Measurements from ENCODE around the gene OVCH1. TPM values are rescaled to one million over a fixed set of nuclear protein-coding genes. Genes with fewer than 3 reads are reported as not detected.

OVCH1 gene
- total RNA-seq, 4 donors from 2014 or later, result 0.22 to 3.0 (median 0.28) TPM

DNA sequence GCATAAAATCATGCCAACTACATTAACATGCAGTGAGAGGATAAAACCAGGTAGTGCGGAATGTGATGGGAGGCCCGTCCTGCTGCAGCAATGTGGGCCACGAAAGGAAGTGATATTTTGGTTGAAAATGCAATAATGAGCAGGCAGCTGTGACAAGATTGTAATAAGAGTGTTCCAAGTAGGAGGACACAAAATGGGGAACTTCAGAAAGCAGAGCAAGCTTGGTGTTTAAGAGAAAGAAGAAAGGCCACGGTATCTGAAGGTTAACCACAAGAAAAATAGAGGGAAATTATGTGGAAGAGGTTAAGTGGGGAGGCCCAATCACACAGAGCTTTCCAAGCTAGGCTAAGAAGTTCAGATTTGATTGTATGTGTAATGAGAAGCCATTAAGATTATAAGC, 34.3 kb downstream of the OVCH1 start:
- Histone ChIP-seq H3K27ac (no peak overlapping the region), H3K36me3 (no peaks in the 10 kb centered on the region), H3K4me1 (no peaks in the 10 kb centered on the region), H3K4me3 (replicated peaks in 1 of 3) (no peak overlapping the region), H3K27me3 (no peaks in the 10 kb centered on the region), H3K9me3 (no peaks in the 10 kb centered on the region)
- TF ChIP-seq, protein P1, sequence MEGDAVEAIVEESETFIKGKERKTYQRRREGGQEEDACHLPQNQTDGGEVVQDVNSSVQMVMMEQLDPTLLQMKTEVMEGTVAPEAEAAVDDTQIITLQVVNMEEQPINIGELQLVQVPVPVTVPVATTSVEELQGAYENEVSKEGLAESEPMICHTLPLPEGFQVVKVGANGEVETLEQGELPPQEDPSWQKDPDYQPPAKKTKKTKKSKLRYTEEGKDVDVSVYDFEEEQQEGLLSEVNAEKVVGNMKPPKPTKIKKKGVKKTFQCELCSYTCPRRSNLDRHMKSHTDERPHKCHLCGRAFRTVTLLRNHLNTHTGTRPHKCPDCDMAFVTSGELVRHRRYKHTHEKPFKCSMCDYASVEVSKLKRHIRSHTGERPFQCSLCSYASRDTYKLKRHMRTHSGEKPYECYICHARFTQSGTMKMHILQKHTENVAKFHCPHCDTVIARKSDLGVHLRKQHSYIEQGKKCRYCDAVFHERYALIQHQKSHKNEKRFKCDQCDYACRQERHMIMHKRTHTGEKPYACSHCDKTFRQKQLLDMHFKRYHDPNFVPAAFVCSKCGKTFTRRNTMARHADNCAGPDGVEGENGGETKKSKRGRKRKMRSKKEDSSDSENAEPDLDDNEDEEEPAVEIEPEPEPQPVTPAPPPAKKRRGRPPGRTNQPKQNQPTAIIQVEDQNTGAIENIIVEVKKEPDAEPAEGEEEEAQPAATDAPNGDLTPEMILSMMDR (IDR thresholded peaks at IDR 0.05), result no peak
- no peak for TF ChIP-seq POLR2A (IDR thresholded peaks at IDR 0.05)
- intact Hi-C loops (cut with DNase I), result no loop called here
- WGBS, 2 donors, result 72 to 82% methylated on average over 4 of the region's 4 CpGs
- DNase-seq, result no peak

DNA sequence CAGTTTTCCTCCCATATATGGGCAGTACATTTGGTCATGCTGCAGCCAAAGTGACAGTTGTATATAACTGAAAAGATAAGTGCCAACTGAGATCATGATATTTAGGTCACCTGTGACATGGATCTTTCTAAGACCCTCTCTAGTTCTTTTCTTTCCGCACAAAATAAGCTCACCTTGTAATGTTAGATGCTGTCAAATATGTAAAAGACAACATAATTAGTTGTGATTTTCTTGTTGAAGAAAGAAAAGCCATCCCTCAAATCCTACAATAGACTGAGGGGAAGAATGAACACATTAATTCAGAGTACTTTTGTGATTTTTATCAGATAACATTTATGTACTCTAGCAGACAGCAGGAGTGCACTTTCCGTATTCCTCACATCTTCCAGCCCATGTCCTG, 37.4 kb downstream of the OVCH1 start:
- no peaks in the 10 kb centered on the region for H3K36me3 ChIP-seq
- H3K4me3 ChIP-seq (replicated peaks in 1 of 3), result no peak overlapping the region
- H3K4me1 ChIP-seq, result no peaks in the 10 kb centered on the region
- no peak overlapping the region for H3K27ac ChIP-seq
- intact Hi-C loops (cut with DNase I), result no loop called here
- no peaks in the 10 kb centered on the region for H3K27me3 ChIP-seq
- no peak for TF ChIP-seq POLR2A (IDR thresholded peaks at IDR 0.05)
- TF ChIP-seq, protein P1 (IDR thresholded peaks at IDR 0.05), result no peak
- 76 to 77% methylated on average over 2 of the region's 2 CpGs for WGBS, 2 donors
- H3K9me3 ChIP-seq, result no peaks in the 10 kb centered on the region
- no peak for DNase-seq

DNA sequence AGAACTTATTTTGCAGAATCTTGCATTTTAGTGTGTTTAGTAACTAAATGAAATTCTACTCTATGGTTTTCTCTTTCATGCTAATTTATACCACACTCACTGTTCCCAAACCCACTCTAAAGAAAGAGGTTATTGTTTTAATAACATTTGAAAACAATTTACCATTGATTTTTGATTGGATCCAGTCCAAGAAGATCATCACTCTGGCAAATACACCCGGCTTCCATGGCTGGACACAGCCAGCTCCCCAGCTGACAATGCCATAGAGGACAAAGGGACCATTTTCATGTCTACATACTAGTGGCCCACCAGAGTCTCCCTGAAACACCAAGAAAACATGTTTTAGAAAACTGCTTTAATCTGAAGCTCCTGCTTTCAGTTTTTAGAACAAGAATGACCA, 42.4 kb downstream of the OVCH1 start:
- DNase-seq, result no peak

DNA sequence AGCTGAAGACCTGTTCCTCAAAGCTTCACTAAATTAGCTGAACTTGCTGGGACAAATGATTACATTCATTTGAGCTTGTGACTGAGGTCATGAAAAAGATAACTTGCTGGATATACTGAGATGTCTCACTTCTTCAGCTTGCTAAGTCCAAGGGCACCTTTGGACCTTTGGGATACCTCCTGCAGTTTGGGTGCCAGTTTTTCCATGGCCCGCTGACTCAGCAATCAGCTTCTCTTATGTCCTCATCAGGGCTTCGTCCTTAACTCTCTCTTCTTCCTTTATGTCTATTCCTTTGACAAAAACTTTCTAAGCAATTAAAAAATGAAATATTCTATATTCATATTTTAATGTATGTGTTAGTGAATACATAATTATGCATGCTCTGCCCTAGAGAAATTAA, 45.6 kb downstream of the OVCH1 start:
- Histone ChIP-seq H3K27ac (no peak overlapping the region), H3K9me3 (no peaks in the 10 kb centered on the region), H3K4me3 (replicated peaks in 1 of 3) (no peak overlapping the region), H3K27me3 (no peaks in the 10 kb centered on the region), H3K36me3 (no peaks in the 10 kb centered on the region), H3K4me1 (no peaks in the 10 kb centered on the region)
- intact Hi-C loops (cut with DNase I), result no loop called here
- DNase-seq, result no peak
- 90 to 94% methylated on average over 2 of the region's 2 CpGs for WGBS, 2 donors
- TF ChIP-seq POLR2A (IDR thresholded peaks at IDR 0.05), result no peak
- TF ChIP-seq, protein P1 (IDR thresholded peaks at IDR 0.05), result no peak

More for the DNA sequence above, 42.4 kb downstream of the OVCH1 start:
- Histone ChIP-seq H3K27me3 (no peaks in the 10 kb centered on the region), H3K9me3 (no peaks in the 10 kb centered on the region), H3K36me3 (no peaks in the 10 kb centered on the region), H3K4me1 (no peaks in the 10 kb centered on the region), H3K4me3 (replicated peaks in 1 of 3) (no peak overlapping the region), H3K27ac (no peak overlapping the region)
- no peak for TF ChIP-seq POLR2A (IDR thresholded peaks at IDR 0.05)
- TF ChIP-seq, protein P1 (IDR thresholded peaks at IDR 0.05), result no peak
- WGBS, 2 donors, result 58 to 82% methylated on average over 1 of the region's 1 CpG
- intact Hi-C loops (cut with DNase I), result no loop called here

DNA sequence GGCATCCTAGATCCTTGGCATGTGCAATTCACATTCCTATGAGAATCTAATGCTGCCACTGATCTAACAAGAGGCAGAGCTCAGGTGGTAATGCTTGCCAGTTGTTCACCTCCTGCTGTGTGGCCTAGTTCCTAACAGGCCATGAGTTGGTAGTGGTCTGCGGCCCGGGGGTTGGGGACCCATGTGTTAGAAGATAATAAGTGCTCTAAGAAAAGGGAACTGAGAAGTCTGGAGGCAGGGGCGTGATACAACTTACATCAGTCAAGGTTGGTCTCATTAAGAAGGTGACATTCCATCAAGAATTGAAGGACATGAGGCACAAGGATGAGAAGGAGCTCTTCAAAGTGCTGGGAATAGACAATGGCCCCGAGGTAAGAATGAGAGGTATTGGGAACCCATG, 49.3 kb downstream of the OVCH1 start:
- Histone ChIP-seq H3K27me3 (no peaks in the 10 kb centered on the region), H3K27ac (no peak overlapping the region), H3K4me3 (replicated peaks in 1 of 3) (no peak overlapping the region), H3K4me1 (no peaks in the 10 kb centered on the region), H3K36me3 (no peaks in the 10 kb centered on the region), H3K9me3 (no peaks in the 10 kb centered on the region)
- no peak for TF ChIP-seq POLR2A (IDR thresholded peaks at IDR 0.05)
- TF ChIP-seq, protein P1 (IDR thresholded peaks at IDR 0.05), result no peak
- DNase-seq, result no peak
- 79 to 81% methylated on average over 4 of the region's 4 CpGs for WGBS, 2 donors
- intact Hi-C loops (cut with DNase I), result no loop called here

Data from thyroid gland (tissue), 4 donors.